H1 (cell line): ENCODE measurements around the gene CHN2. TPM values are rescaled to one million over a fixed set of nuclear protein-coding genes. Genes with fewer than 3 reads are reported as not detected.

Source experiments
- CBX8 ChIP-seq: fragments of 300-800, 300-1000 bp; sonication (generic); IDR thresholded peaks from 2 replicates; pipeline ENCODE4 v1.7.1; 2016; ENCODE audit warnings: low read depth, low read length, borderline replicate concordance
- CTCF ChIP-seq, 3 experiments: IDR thresholded peaks; 1 replicate in 2 of 3; 2 replicates in 1 of 3; pipeline versions ENCODE4 v1.5.1 to v1.6.1; 2011; ENCODE audit warnings: low read length in 3 of 3, mild to moderate bottlenecking in 3 of 3, inconsistent platforms in 2 of 3, low read depth in 1 of 3, moderate library complexity in 1 of 3; ENCODE audit not compliant: insufficient read depth in 1 of 3; ENCODE audit errors: control extremely low read depth in 1 of 3
- E2F6 ChIP-seq: IDR thresholded peaks from 2 replicates; pipeline ENCODE4 v1.6.1; 2012; ENCODE audit warnings: inconsistent platforms
- GABPA ChIP-seq: IDR thresholded peaks from 2 replicates; pipeline ENCODE4 v1.6.1; 2011; ENCODE audit warnings: mild to moderate bottlenecking, low read length, moderate library complexity, borderline replicate concordance; ENCODE audit not compliant: insufficient read depth
- POLR2AphosphoS5 ChIP-seq: IDR thresholded peaks from 2 replicates; pipeline ENCODE4 v1.6.1; 2011; ENCODE audit warnings: low read depth, low read length
- RNF2 ChIP-seq: fragments of 200-900, 300-1000 bp; sonication (generic); IDR thresholded peaks from 2 replicates; pipeline ENCODE4 v1.7.1; 2016; ENCODE audit warnings: borderline replicate concordance, low read depth, mild to moderate bottlenecking, antibody characterized with exemption, low read length; ENCODE audit not compliant: poor library complexity, severe bottlenecking; ENCODE audit errors: missing control alignments
- ZNF274 ChIP-seq: IDR thresholded peaks from 2 replicates; pipeline ENCODE4 v1.7.0; 2012; ENCODE audit warnings: low read length, borderline replicate concordance; ENCODE audit errors: extremely low read depth
- polyA plus RNA-seq, 7 experiments: library from polyadenylated mRNA; depleted of rRNA in 3 of 7; stranded (reverse) in 5 of 7; unstranded in 2 of 7; fragments of >200 nt in 5 of 7; fragments of 200-250 nt in 2 of 7; gene quantifications; 1 replicate in 5 of 7; 2 replicates in 1 of 7; 4 replicates in 1 of 7; pipeline versions ENCODE4 v1.2.1 to v1.2.3, GENCODE V29; 2011 to 2013; ENCODE audit warnings: missing spikeins in 2 of 7, mixed read lengths in 2 of 7
- total RNA-seq: library from RNA; stranded (reverse); fragmentation: NEBNext Ultra II Directional; extraction: Animal tissue kit (Norgen Biotek cat#: 25700); gene quantifications from 2 replicates; pipeline ENCODE4 v1.2.1, GENCODE V29; 2021

Gene CHN2
- total and polyA plus RNA-seq, 2 of the 8 experiments (the other 6 are each of a cell fraction or from before 2014, with no cell fraction given), result 2.9 to 4.8 TPM

DNA sequence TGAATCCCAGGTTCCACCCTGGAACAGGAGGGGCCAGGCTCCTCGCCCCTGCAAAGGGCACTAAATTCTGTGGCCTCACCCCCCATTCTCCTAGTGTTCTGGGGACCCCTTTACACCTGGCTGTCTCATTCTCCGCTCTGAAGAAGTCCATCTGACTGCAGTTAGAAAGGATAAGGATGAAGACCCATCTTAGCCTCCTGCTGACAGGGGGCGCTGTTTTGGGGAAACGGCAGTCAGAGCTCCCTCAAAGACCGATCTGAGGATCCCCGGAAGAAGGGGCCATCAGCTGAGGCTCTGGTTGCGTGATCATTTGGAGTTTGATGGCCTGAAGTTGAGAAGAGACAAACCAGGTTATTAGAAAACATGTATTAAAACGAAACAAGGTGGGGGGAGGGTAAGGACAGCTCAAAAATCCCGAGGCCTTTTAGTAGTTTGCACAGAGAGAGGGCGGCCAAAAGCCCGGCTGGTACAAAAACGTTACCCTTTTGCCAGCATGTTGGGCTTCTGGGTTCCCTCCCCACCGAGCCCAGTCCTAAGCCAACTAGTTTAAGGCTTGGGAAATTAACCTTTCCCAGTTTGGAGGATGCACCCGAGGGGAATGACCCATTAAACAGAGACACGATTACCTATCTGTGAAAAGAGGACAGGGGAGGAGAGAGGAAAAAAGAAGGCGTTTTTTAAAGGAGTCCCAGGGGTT, 102.8 kb downstream of the CHN2 start (continued):
- TF ChIP-seq CBX8 (no peak), CTCF (IDR thresholded peaks at IDR 0.05; ENCODE audit: control extremely low read depth in 1 of 3, insufficient read depth in 1 of 3, low read depth in 1 of 3, low read length in 3 of 3) (peak; percentile 58 to 82 (median 65)), E2F6 (no peak), RNF2 (no peak), POLR2AphosphoS5 (no peak), ZNF274 (no peak), GABPA (no peak)
